Measurements from ENCODE around the gene NSMCE3. TPM values are rescaled to one million over a fixed set of nuclear protein-coding genes. Genes with fewer than 3 reads are reported as not detected.
A peak's percentile ranks its signal among the peaks of the same experiment; 100 is the strongest.

The NSMCE3 gene
- total RNA-seq, 2 donors from 2014 or later: 29.1 to 32.0 TPM

- ATAC-seq: no peak
- peaks cover 59% of the 10 kb centered on the region for H3K27me3 Mint-ChIP-seq
- H3K4me1 Mint-ChIP-seq: peaks cover 4% of the 10 kb centered on the region
Observed at GRCh38 chr15:29285386-29285785, 15.8 kb upstream of the NSMCE3 start.

GRCh38 chr15:29283381-29283780 is 13.8 kb upstream of the NSMCE3 start:
- DNase-seq (no peak), ATAC-seq (no peak)
- no peak overlapping the region for H3K4me3 Mint-ChIP-seq
- H3K36me3 Mint-ChIP-seq (ENCODE audit: low read depth): peaks cover 5% of the 10 kb centered on the region
- H3K9me3 ChIP-seq (ENCODE audit: control insufficient read depth, low read length, poor library complexity, severe bottlenecking): no peaks in the 10 kb centered on the region
- H3K27me3 Mint-ChIP-seq: peaks cover 54% of the 10 kb centered on the region
- H3K27ac Mint-ChIP-seq: no peak overlapping the region
- H3K4me1 Mint-ChIP-seq: peaks cover 4% of the 10 kb centered on the region

More at GRCh38 chr15:29285386-29285785, 15.8 kb upstream of the NSMCE3 start:
- Mint-ChIP-seq H3K4me3 (no peak overlapping the region), H3K27ac (no peak overlapping the region), H3K36me3 (ENCODE audit: low read depth) (peaks cover 3% of the 10 kb centered on the region)
- no peak for DNase-seq
- H3K9me3 ChIP-seq (ENCODE audit: control insufficient read depth, low read length, poor library complexity, severe bottlenecking): no peaks in the 10 kb centered on the region

- Mint-ChIP-seq H3K4me1 (peaks cover 4% of the 10 kb centered on the region), H3K4me3 (no peak overlapping the region), H3K27ac (no peak overlapping the region), H3K36me3 (ENCODE audit: low read depth) (peaks cover 5% of the 10 kb centered on the region), H3K27me3 (peaks cover 35% of the 10 kb centered on the region)
- DNase-seq (no peak), ATAC-seq (no peak)
- H3K9me3 ChIP-seq (ENCODE audit: control insufficient read depth, low read length, poor library complexity, severe bottlenecking): no peaks in the 10 kb centered on the region
Observed at GRCh38 chr15:29280514-29280913, 10.9 kb upstream of the NSMCE3 start.

GRCh38 chr15:29278436-29279105 is 8.9 kb upstream of the NSMCE3 start:
- no peak for ATAC-seq
- no peak overlapping the region for H3K27ac Mint-ChIP-seq
- H3K4me3 Mint-ChIP-seq: no peak overlapping the region

GRCh38 chr15:29276366-29276765 is 6.7 kb upstream of the NSMCE3 start:
- no peaks in the 10 kb centered on the region for H3K4me1 Mint-ChIP-seq
- H3K27me3 Mint-ChIP-seq: peaks cover 11% of the 10 kb centered on the region
- H3K27ac Mint-ChIP-seq: no peak overlapping the region
- DNase-seq (no peak), ATAC-seq (no peak)
- H3K9me3 ChIP-seq (ENCODE audit: control insufficient read depth, low read length, poor library complexity, severe bottlenecking): no peaks in the 10 kb centered on the region
- no peak overlapping the region for H3K4me3 Mint-ChIP-seq
- H3K36me3 Mint-ChIP-seq (ENCODE audit: low read depth): peaks cover 2% of the 10 kb centered on the region

More at GRCh38 chr15:29278436-29279105, 8.9 kb upstream of the NSMCE3 start:
- DNase-seq: no peak
- Mint-ChIP-seq H3K27me3 (peaks cover 15% of the 10 kb centered on the region), H3K36me3 (ENCODE audit: low read depth) (peaks cover 2% of the 10 kb centered on the region), H3K4me1 (no peaks in the 10 kb centered on the region)
- H3K9me3 ChIP-seq (ENCODE audit: control insufficient read depth, low read length, poor library complexity, severe bottlenecking): no peaks in the 10 kb centered on the region

- Mint-ChIP-seq H3K27ac (no peak overlapping the region), H3K4me1 (no peaks in the 10 kb centered on the region), H3K4me3 (no peak overlapping the region), H3K27me3 (peaks cover 11% of the 10 kb centered on the region), H3K36me3 (ENCODE audit: low read depth) (peaks cover 2% of the 10 kb centered on the region)
- H3K9me3 ChIP-seq (ENCODE audit: control insufficient read depth, low read length, poor library complexity, severe bottlenecking): no peaks in the 10 kb centered on the region
- no peak for ATAC-seq
- DNase-seq: no peak
Observed at GRCh38 chr15:29275855-29276254, 6.2 kb upstream of the NSMCE3 start.

GRCh38 chr15:29274946-29275345 is 5.3 kb upstream of the NSMCE3 start:
- no peaks in the 10 kb centered on the region for H3K9me3 ChIP-seq (ENCODE audit: control insufficient read depth, low read length, poor library complexity, severe bottlenecking)
- Mint-ChIP-seq H3K4me1 (peaks cover 3% of the 10 kb centered on the region), H3K27ac (peak overlapping the region; percentile 19), H3K36me3 (ENCODE audit: low read depth) (no peaks in the 10 kb centered on the region), H3K4me3 (no peak overlapping the region), H3K27me3 (peaks cover 3% of the 10 kb centered on the region)
- ATAC-seq: no peak
- no peak for DNase-seq

GRCh38 chr15:29272219-29272618 is 2.6 kb upstream of the NSMCE3 start:
- ATAC-seq (no peak), DNase-seq (no peak)
- H3K4me3 Mint-ChIP-seq: no peak overlapping the region
- H3K27ac Mint-ChIP-seq: peak overlapping the region; percentile 99
- H3K36me3 Mint-ChIP-seq (ENCODE audit: low read depth): no peaks in the 10 kb centered on the region
- peaks cover 17% of the 10 kb centered on the region for H3K4me1 Mint-ChIP-seq
- no peaks in the 10 kb centered on the region for H3K27me3 Mint-ChIP-seq
- no peaks in the 10 kb centered on the region for H3K9me3 ChIP-seq (ENCODE audit: control insufficient read depth, low read length, poor library complexity, severe bottlenecking)

GRCh38 chr15:29270976-29271375 is 1.4 kb upstream of the NSMCE3 start:
- H3K9me3 ChIP-seq (ENCODE audit: control insufficient read depth, low read length, poor library complexity, severe bottlenecking): no peaks in the 10 kb centered on the region
- DNase-seq (no peak), ATAC-seq (no peak)
- H3K4me3 Mint-ChIP-seq: peak overlapping the region; percentile 98
- no peaks in the 10 kb centered on the region for H3K36me3 Mint-ChIP-seq (ENCODE audit: low read depth)
- peak overlapping the region; percentile 99 for H3K27ac Mint-ChIP-seq
- peaks cover 29% of the 10 kb centered on the region for H3K4me1 Mint-ChIP-seq
- no peaks in the 10 kb centered on the region for H3K27me3 Mint-ChIP-seq

GRCh38 chr15:29270169-29270955 is 740 bp upstream of the NSMCE3 start:
- H3K4me3 Mint-ChIP-seq: peak overlapping the region; percentile 98

GRCh38 chr15:29268706-29269484 is 727 bp downstream of the NSMCE3 start:
- H3K27me3 Mint-ChIP-seq: no peaks in the 10 kb centered on the region
- DNase-seq: peak; percentile 15 to 35 (median 17)
- H3K4me3 Mint-ChIP-seq: peak overlapping the region; percentile 98
- ATAC-seq: peak; percentile 46
- no peaks in the 10 kb centered on the region for H3K36me3 Mint-ChIP-seq (ENCODE audit: low read depth)
- H3K9me3 ChIP-seq (ENCODE audit: control insufficient read depth, low read length, poor library complexity, severe bottlenecking): no peaks in the 10 kb centered on the region
- H3K4me1 Mint-ChIP-seq: peaks cover 33% of the 10 kb centered on the region
- H3K27ac Mint-ChIP-seq: peak overlapping the region; percentile 99

More at GRCh38 chr15:29270169-29270955, 740 bp upstream of the NSMCE3 start:
- peak overlapping the region; percentile 99 for H3K27ac Mint-ChIP-seq
- no peaks in the 10 kb centered on the region for H3K9me3 ChIP-seq (ENCODE audit: control insufficient read depth, low read length, poor library complexity, severe bottlenecking)
- H3K36me3 Mint-ChIP-seq (ENCODE audit: low read depth): no peaks in the 10 kb centered on the region
- DNase-seq (peak in 1 of 3 donors; percentile 11), ATAC-seq (peak; percentile 55)
- no peaks in the 10 kb centered on the region for H3K27me3 Mint-ChIP-seq
- H3K4me1 Mint-ChIP-seq: peaks cover 33% of the 10 kb centered on the region

- peak overlapping the region; percentile 63 for H3K27ac Mint-ChIP-seq
- H3K36me3 Mint-ChIP-seq (ENCODE audit: low read depth): no peaks in the 10 kb centered on the region
- ATAC-seq (no peak), DNase-seq (no peak)
- no peaks in the 10 kb centered on the region for H3K27me3 Mint-ChIP-seq
- H3K9me3 ChIP-seq (ENCODE audit: control insufficient read depth, low read length, poor library complexity, severe bottlenecking): no peaks in the 10 kb centered on the region
- peak overlapping the region; percentile 9 for H3K4me3 Mint-ChIP-seq
- peaks cover 33% of the 10 kb centered on the region for H3K4me1 Mint-ChIP-seq
Observed at GRCh38 chr15:29266052-29266582, 3.5 kb downstream of the NSMCE3 start.

GRCh38 chr15:29263289-29263688 is 6.3 kb downstream of the NSMCE3 start:
- H3K9me3 ChIP-seq (ENCODE audit: control insufficient read depth, low read length, poor library complexity, severe bottlenecking): no peaks in the 10 kb centered on the region
- ATAC-seq (no peak), DNase-seq (no peak)
- Mint-ChIP-seq H3K4me3 (no peak overlapping the region), H3K4me1 (peaks cover 19% of the 10 kb centered on the region), H3K27ac (peak overlapping the region; percentile 61), H3K27me3 (no peaks in the 10 kb centered on the region), H3K36me3 (ENCODE audit: low read depth) (no peaks in the 10 kb centered on the region)

Data from T-helper 17 cell (primary cell).